GM12864 (cell line): Measurements from ENCODE around the gene LDLRAD4.

Source experiments
- DNase-seq: peaks from one replicate; pipeline ENCODE4 v3.0.0-alpha.2; 2011; ENCODE audit warnings: low read depth
- H3K4me3 ChIP-seq: 2 replicates; pipeline ENCODE4 v1.5.1; 2011; ENCODE audit warnings: mild to moderate bottlenecking, low read depth, low read length, control low read depth
- CTCF ChIP-seq: IDR thresholded peaks from 2 replicates; pipeline ENCODE4 v1.5.1; 2011; ENCODE audit warnings: low read depth, mild to moderate bottlenecking, moderate library complexity, low read length, control low read depth, inconsistent platforms; ENCODE audit errors: missing control alignments

Gene LDLRAD4

GRCh38 chr18:13362607-13363006 lies 144.0 kb downstream of the LDLRAD4 start:
- DNase-seq, result no peak
- no peak for TF ChIP-seq CTCF
- no peak overlapping the region for H3K4me3 ChIP-seq

GRCh38 chr18:13363359-13363758 lies 144.8 kb downstream of the LDLRAD4 start:
- no peak for TF ChIP-seq CTCF
- DNase-seq, result no peak
- no peak overlapping the region for H3K4me3 ChIP-seq

- TF ChIP-seq CTCF, result no peak
- no peak for DNase-seq
- H3K4me3 ChIP-seq, result no peak overlapping the region
Observed at GRCh38 chr18:13364721-13365205, 146.2 kb downstream of the LDLRAD4 start.

- no peak for TF ChIP-seq CTCF
- no peak overlapping the region for H3K4me3 ChIP-seq
Observed at GRCh38 chr18:13366131-13366530, 147.6 kb downstream of the LDLRAD4 start.

GRCh38 chr18:13366541-13366940 lies 148.0 kb downstream of the LDLRAD4 start:
- no peak for TF ChIP-seq CTCF
- H3K4me3 ChIP-seq, result no peak overlapping the region
- DNase-seq, result no peak

More at GRCh38 chr18:13366131-13366530, 147.6 kb downstream of the LDLRAD4 start:
- DNase-seq, result no peak

GRCh38 chr18:13366962-13367892 lies 148.7 kb downstream of the LDLRAD4 start:
- no peak overlapping the region for H3K4me3 ChIP-seq
- no peak for TF ChIP-seq CTCF
- DNase-seq, result no peak
